ENCODE results near the gene UNC13B. TPM values are rescaled to one million over a fixed set of nuclear protein-coding genes. Genes with fewer than 3 reads are reported as not detected.
"Not testable (repeated sequence)": the region's sequence is repeated elsewhere in the genome, so short reads cannot be mapped to it uniquely, and the experiment has no call there.

The UNC13B gene
- polyA plus RNA-seq, 1 experiment: 13.2 TPM

GRCh38 chr9:35164711-35165110 is 2.9 kb downstream of the UNC13B start:
- ChIA-PET CTCF (no interaction called here), POLR2A (no interaction called here)
- Histone ChIP-seq H3K4me3 (ENCODE audit: low read depth, low read length) (no peak overlapping the region), H3K27me3 (ENCODE audit: control insufficient read depth, insufficient read depth, low read length) (no peaks in the 10 kb centered on the region), H3K36me3 (ENCODE audit: control insufficient read depth, insufficient read depth, low read length) (no peaks in the 10 kb centered on the region)
- DNase-seq (ENCODE audit: low read depth): no peak
- no peak for TF ChIP-seq CTCF (IDR thresholded peaks at IDR 0.05; ENCODE audit: insufficient read depth, low read depth, low read length)

GRCh38 chr9:35167429-35167828 is 5.6 kb downstream of the UNC13B start:
- H3K27me3 ChIP-seq (ENCODE audit: control insufficient read depth, insufficient read depth, low read length); H3K4me3 ChIP-seq (ENCODE audit: low read depth, low read length); H3K36me3 ChIP-seq (ENCODE audit: control insufficient read depth, insufficient read depth, low read length); DNase-seq (ENCODE audit: low read depth); CTCF ChIA-PET; POLR2A ChIA-PET: not testable (repeated sequence)

- Histone ChIP-seq H3K4me3 (ENCODE audit: low read depth, low read length) (no peak overlapping the region), H3K27me3 (ENCODE audit: control insufficient read depth, insufficient read depth, low read length) (no peaks in the 10 kb centered on the region), H3K36me3 (ENCODE audit: control insufficient read depth, insufficient read depth, low read length) (no peaks in the 10 kb centered on the region)
- ChIA-PET POLR2A (no interaction called here), CTCF (no interaction called here)
- no peak for DNase-seq (ENCODE audit: low read depth)
- TF ChIP-seq CTCF (IDR thresholded peaks at IDR 0.05; ENCODE audit: insufficient read depth, low read depth, low read length): no peak
These were observed 7.2 kb downstream of the UNC13B start for GRCh38 chr9:35168963-35169362.

- H3K27me3 ChIP-seq (ENCODE audit: control insufficient read depth, insufficient read depth, low read length): no peaks in the 10 kb centered on the region
- no peak for TF ChIP-seq CTCF (IDR thresholded peaks at IDR 0.05; ENCODE audit: insufficient read depth, low read depth, low read length)
- ChIA-PET CTCF (interaction anchor here (1.1 kb wide), 1 partner anchor 11 kb away, joined by 3 read pairs; the partner anchor contains the start of gene UNC13B), POLR2A (no interaction called here)
- H3K4me3 ChIP-seq (ENCODE audit: low read depth, low read length): no peak overlapping the region
- DNase-seq (ENCODE audit: low read depth): no peak
- H3K36me3 ChIP-seq (ENCODE audit: control insufficient read depth, insufficient read depth, low read length): no peaks in the 10 kb centered on the region
These were observed 11.1 kb downstream of the UNC13B start for GRCh38 chr9:35172878-35173277.

GRCh38 chr9:35177520-35177919 is 15.7 kb downstream of the UNC13B start:
- Histone ChIP-seq H3K27me3 (ENCODE audit: control insufficient read depth, insufficient read depth, low read length) (no peaks in the 10 kb centered on the region), H3K36me3 (ENCODE audit: control insufficient read depth, insufficient read depth, low read length) (no peaks in the 10 kb centered on the region), H3K4me3 (ENCODE audit: low read depth, low read length) (no peak overlapping the region)
- DNase-seq (ENCODE audit: low read depth): no peak
- POLR2A ChIA-PET: no interaction called here
- CTCF ChIA-PET: no interaction called here
- no peak for TF ChIP-seq CTCF (IDR thresholded peaks at IDR 0.05; ENCODE audit: insufficient read depth, low read depth, low read length)

Measured in BJ (cell line).